H9 (cell line): ENCODE data around the gene PHF12. TPM values are rescaled to one million over a fixed set of nuclear protein-coding genes. Genes with fewer than 3 reads are reported as not detected.
A peak's percentile ranks its signal among the peaks of the same experiment; 100 is the strongest.

Experiments used
- DNase-seq: peaks from one replicate; pipeline ENCODE4 v3.0.0-alpha.2; 2017
- H2AFZ ChIP-seq: one replicate; pipeline ENCODE4 v1.6.1; 2013; ENCODE audit warnings: mild to moderate bottlenecking, low read length, control low read depth, moderate library complexity
- H2AK5ac ChIP-seq: 2 replicates; pipeline ENCODE4 v1.6.1; 2013; ENCODE audit warnings: low read length, control low read depth, mixed read lengths; ENCODE audit not compliant: insufficient read length
- H2BK120ac ChIP-seq: one replicate; pipeline ENCODE4 v1.6.1; 2013; ENCODE audit warnings: low read depth, mild to moderate bottlenecking, low read length, control low read depth, inconsistent platforms; ENCODE audit not compliant: poor library complexity, severe bottlenecking
- H2BK12ac ChIP-seq: 2 replicates; pipeline ENCODE4 v1.6.1; 2013; ENCODE audit warnings: low read length, control low read depth, mixed read lengths, low read depth; ENCODE audit not compliant: insufficient read length
- H2BK15ac ChIP-seq: 2 replicates; pipeline ENCODE4 v1.6.1; 2013; ENCODE audit warnings: low read depth, low read length, control low read depth
- H2BK20ac ChIP-seq: one replicate; pipeline ENCODE4 v1.6.1; 2013; ENCODE audit warnings: low read depth, mild to moderate bottlenecking, low read length, control low read depth, inconsistent platforms; ENCODE audit not compliant: poor library complexity, severe bottlenecking
- H2BK5ac ChIP-seq: 2 replicates; pipeline ENCODE4 v1.6.1; 2013; ENCODE audit warnings: low read length, control low read depth, mixed read lengths; ENCODE audit not compliant: insufficient read length
- H3K14ac ChIP-seq: 2 replicates; pipeline ENCODE4 v1.6.1; 2013; ENCODE audit warnings: low read length, control low read depth; ENCODE audit not compliant: insufficient read depth
- H3K18ac ChIP-seq: 2 replicates; pipeline ENCODE4 v1.6.1; 2013; ENCODE audit warnings: low read depth, mild to moderate bottlenecking, mixed read lengths, low read length, control low read depth; ENCODE audit not compliant: insufficient read length
- H3K23ac ChIP-seq: 2 replicates; pipeline ENCODE4 v1.6.1; 2013; ENCODE audit warnings: low read length, control low read depth, mixed read lengths, low read depth; ENCODE audit not compliant: insufficient read length
- H3K23me2 ChIP-seq: 2 replicates; pipeline ENCODE4 v1.6.1; 2013; ENCODE audit warnings: low read depth, mild to moderate bottlenecking, mixed read lengths, low read length, control low read depth; ENCODE audit not compliant: insufficient read length, poor library complexity, severe bottlenecking
- H3K27ac ChIP-seq: 2 replicates; pipeline ENCODE4 v1.5.1; 2013; ENCODE audit warnings: low read length, control low read depth, mixed read lengths, low read depth; ENCODE audit not compliant: insufficient read length
- H3K27me3 ChIP-seq: 2 replicates; pipeline ENCODE4 v1.6.1; 2013; ENCODE audit warnings: low read length, control low read depth, inconsistent platforms; ENCODE audit not compliant: insufficient read depth
- H3K4ac ChIP-seq: 2 replicates; pipeline ENCODE4 v1.6.1; 2013; ENCODE audit warnings: low read depth, mild to moderate bottlenecking, control low read depth, inconsistent platforms, low read length, moderate library complexity
- H3K4me1 ChIP-seq: 2 replicates; pipeline ENCODE4 v1.6.1; 2013; ENCODE audit warnings: low read length, control low read depth, inconsistent platforms; ENCODE audit not compliant: insufficient read depth
- H3K4me2 ChIP-seq: 2 replicates; pipeline ENCODE4 v1.6.1; 2013; ENCODE audit warnings: low read length, control low read depth, mixed read lengths; ENCODE audit not compliant: insufficient read length, insufficient read depth
- H3K56ac ChIP-seq: 2 replicates; pipeline ENCODE4 v1.6.1; 2013; ENCODE audit warnings: low read depth, mild to moderate bottlenecking, mixed read lengths, low read length, control low read depth; ENCODE audit not compliant: insufficient read length
- H3K79me1 ChIP-seq: 2 replicates; pipeline ENCODE4 v1.6.1; 2013; ENCODE audit warnings: low read depth, mild to moderate bottlenecking, moderate library complexity, low read length, control low read depth, inconsistent platforms; ENCODE audit not compliant: insufficient read depth, poor library complexity, severe bottlenecking
- H3K79me2 ChIP-seq: 2 replicates; pipeline ENCODE4 v1.6.1; 2013; ENCODE audit warnings: low read length, control low read depth, inconsistent platforms; ENCODE audit not compliant: insufficient read depth
- H3K9ac ChIP-seq: 2 replicates; pipeline ENCODE4 v1.6.1; 2013; ENCODE audit warnings: low read length, control low read depth, mixed read lengths; ENCODE audit not compliant: insufficient read length; ENCODE audit errors: extremely low read depth
- H3K9me3 ChIP-seq: one replicate; pipeline ENCODE4 v1.6.1; 2013; ENCODE audit warnings: low read depth, low read length, inconsistent platforms; ENCODE audit not compliant: control insufficient read depth
- H3T11ph ChIP-seq: one replicate; pipeline ENCODE4 v1.6.1; 2013; ENCODE audit warnings: mild to moderate bottlenecking, low read length, control low read depth, inconsistent platforms
- H4K20me1 ChIP-seq: one replicate; pipeline ENCODE4 v1.6.1; 2013; ENCODE audit not compliant: control insufficient read depth, insufficient read length, insufficient read depth
- H4K5ac ChIP-seq: 2 replicates; pipeline ENCODE4 v1.6.1; 2013; ENCODE audit warnings: low read depth, mild to moderate bottlenecking, mixed read lengths, low read length, control low read depth; ENCODE audit not compliant: insufficient read length
- H4K8ac ChIP-seq: replicated peaks from 2 replicates; pipeline ENCODE4 v1.6.1; 2013; ENCODE audit warnings: low read length, control low read depth, mixed read lengths, low read depth; ENCODE audit not compliant: insufficient read length
- H4K91ac ChIP-seq: 2 replicates; pipeline ENCODE4 v1.6.1; 2013; ENCODE audit warnings: low read depth, mild to moderate bottlenecking, moderate library complexity, mixed read lengths, low read length, control low read depth; ENCODE audit not compliant: insufficient read length
- H3K27ac Mint-ChIP-seq, 3 experiments: 2 replicates in 2 of 3; 3 replicates in 1 of 3; pipeline ENCODE4 v1.8.0; 2020 to 2021; ENCODE audit warnings: mixed read lengths in 3 of 3, mild to moderate bottlenecking in 1 of 3, moderate library complexity in 1 of 3
- H3K27me3 Mint-ChIP-seq: 2 replicates; pipeline ENCODE4 v1.8.0; 2021; ENCODE audit warnings: low read depth, mild to moderate bottlenecking, moderate library complexity, mixed read lengths
- H3K36me3 Mint-ChIP-seq, 3 experiments: 2 replicates in 2 of 3; 3 replicates in 1 of 3; pipeline ENCODE4 v1.8.0; 2020 to 2021; ENCODE audit warnings: low read depth in 3 of 3, mixed read lengths in 3 of 3; ENCODE audit not compliant: insufficient read depth in 1 of 3
- H3K4me1 Mint-ChIP-seq, 2 experiments: 2 replicates each; pipeline ENCODE4 v1.8.0; 2020; ENCODE audit warnings: mixed read lengths in 2 of 2
- H3K4me3 Mint-ChIP-seq, 2 experiments: 2 replicates in 1 of 2; 3 replicates in 1 of 2; pipeline ENCODE4 v1.8.0; 2020 to 2021; ENCODE audit warnings: mild to moderate bottlenecking in 2 of 2, mixed read lengths in 2 of 2, moderate library complexity in 1 of 2
- H3K9me3 Mint-ChIP-seq, 2 experiments: 2 replicates in 1 of 2; 3 replicates in 1 of 2; pipeline ENCODE4 v1.8.0; 2020; ENCODE audit warnings: mild to moderate bottlenecking in 2 of 2, mixed read lengths in 2 of 2, moderate library complexity in 1 of 2
- CTCF ChIP-seq: fragments of 200-600 bp; sonication (generic); conservative IDR thresholded peaks from 3 replicates; pipeline ENCODE4 v1.8.0; 2021; ENCODE audit warnings: antibody characterized with exemption, mild to moderate bottlenecking
- WGBS: extraction: QIAGEN DNeasy Blood & Tissue Kit; methylation state at CpG from one replicate; pipeline ENCODE4 v1.1.7; 2013; ENCODE audit warnings: missing lambda C conversion rate, low lambda C conversion rate, mixed read lengths; ENCODE audit not compliant: insufficient read length; ENCODE audit errors: extremely low coverage; 5-methylcytosine and 5-hydroxymethylcytosine counted together
- total RNA-seq: library from RNA; stranded (reverse); gene quantifications from 2 replicates; pipeline ENCODE4 v1.2.1, GENCODE V29; 2021

The PHF12 gene
- total RNA-seq, 1 experiment from 2014 or later = 62.1 TPM

- no peak for TF ChIP-seq CTCF
- no peak overlapping the region for H3K9ac ChIP-seq
- H2BK120ac ChIP-seq = no peak overlapping the region
- no peak overlapping the region for H3K4ac ChIP-seq
- H2AFZ ChIP-seq = no peak overlapping the region
- H3K4me1 ChIP-seq = peaks cover 8% of the 10 kb centered on the region; the same call in 1 of the 2 replicates
- H3K9me3 Mint-ChIP-seq = no peaks in the 10 kb centered on the region; a peak in 1 of 5 replicates
- H3K9me3 ChIP-seq = no peaks in the 10 kb centered on the region
- no peak overlapping the region for H4K91ac ChIP-seq
- H3K14ac ChIP-seq = no peak overlapping the region
- peaks cover 54 to 67% of the 10 kb centered on the region in 2 experiments for H3K4me1 Mint-ChIP-seq
- H3K27me3 Mint-ChIP-seq = peaks cover 2% of the 10 kb centered on the region
- H4K20me1 ChIP-seq = no peaks in the 10 kb centered on the region
- H4K5ac ChIP-seq = no peak overlapping the region
- H3K27ac Mint-ChIP-seq = peak overlapping the region; percentile 38 to 94 (median 91); a peak in 5 of 7 replicates
- H2BK15ac ChIP-seq = no peak overlapping the region
- H3K79me2 ChIP-seq = no peaks in the 10 kb centered on the region
- no peak overlapping the region for H3T11ph ChIP-seq
- H3K27ac ChIP-seq = no peak overlapping the region
- no peaks in the 10 kb centered on the region for H3K36me3 Mint-ChIP-seq
- H2BK12ac ChIP-seq = no peak overlapping the region
- no peak overlapping the region for H3K23ac ChIP-seq
- DNase-seq = no peak
- no CpG with 5 or more reads among the region's 7 CpGs for WGBS
- no peaks in the 10 kb centered on the region for H3K79me1 ChIP-seq
- no peak overlapping the region for H4K8ac ChIP-seq
- no peak overlapping the region for H3K4me2 ChIP-seq
- H3K4me3 Mint-ChIP-seq = peak overlapping the region in 1 of 2 experiments; percentile 19; a peak in 2 of 5 replicates
- H2BK20ac ChIP-seq = no peak overlapping the region
- H2AK5ac ChIP-seq = no peak overlapping the region
- peak overlapping the region; percentile 27 for H3K18ac ChIP-seq
- H3K56ac ChIP-seq = no peak overlapping the region
- no peak overlapping the region for H2BK5ac ChIP-seq
- no peaks in the 10 kb centered on the region for H3K23me2 ChIP-seq
- no peaks in the 10 kb centered on the region for H3K27me3 ChIP-seq
These were observed 16.2 kb upstream of the PHF12 start for GRCh38 chr17:28967221-28968135.
